Measurements from ENCODE around the gene NUDT5.

DNA sequence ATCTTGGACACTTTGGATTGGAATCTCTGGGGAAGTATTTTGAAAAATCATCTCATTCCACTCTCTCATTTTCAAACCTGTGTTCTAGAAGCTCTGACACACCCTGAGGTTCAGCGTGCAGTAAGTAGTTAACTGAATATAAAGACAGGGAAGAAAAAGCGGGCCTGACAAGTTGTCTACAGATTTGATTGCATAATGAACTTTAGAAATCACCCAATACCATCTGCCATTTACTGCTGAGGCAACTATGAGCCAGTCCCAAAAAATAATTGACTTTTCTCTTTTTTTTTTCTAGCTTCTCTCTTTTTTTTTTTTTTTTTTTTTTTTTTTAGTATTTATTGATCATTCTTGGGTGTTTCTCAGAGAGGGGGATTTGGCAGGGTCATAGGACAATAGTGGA lies 29.8 kb upstream of the NUDT5 start:
- TF ChIP-seq CTCF (IDR thresholded peaks at IDR 0.05) (no peak), POLR2A (IDR thresholded peaks at IDR 0.05) (no peak)

All from Peyer's patch (tissue), 4 donors.